NCI-H2029 treated with DMSO at 0.1 percent for 48 hours (cell line): Measurements from ENCODE around the gene SLC10A7.
A peak's percentile ranks its signal among the peaks of the same experiment; 100 is the strongest.

Experiments
- DNase-seq: peaks from one replicate; lab custom pipeline; 2025; lab: John Stamatoyannopoulos, UW

SLC10A7 gene

GRCh38 chr4:146255874-146256273, 265.9 kb downstream of the SLC10A7 start:
- no peak for DNase-seq

- DNase-seq = no peak
Observed at GRCh38 chr4:146255463-146255862, 266.3 kb downstream of the SLC10A7 start.

GRCh38 chr4:146252969-146253611, 268.6 kb downstream of the SLC10A7 start:
- no peak for DNase-seq

GRCh38 chr4:146247356-146247755, 274.4 kb downstream of the SLC10A7 start:
- DNase-seq = no peak

GRCh38 chr4:146246381-146246780, 275.4 kb downstream of the SLC10A7 start:
- DNase-seq = no peak

- no peak for DNase-seq
Observed at GRCh38 chr4:146245850-146246249, 275.9 kb downstream of the SLC10A7 start.

- DNase-seq = peak; percentile 4
Observed at GRCh38 chr4:146245246-146245645, 276.5 kb downstream of the SLC10A7 start.

- DNase-seq = no peak
Observed at GRCh38 chr4:146244496-146244895, 277.2 kb downstream of the SLC10A7 start.

- DNase-seq = no peak
Observed at GRCh38 chr4:146243883-146244277, 277.9 kb downstream of the SLC10A7 start.

- no peak for DNase-seq
Observed at GRCh38 chr4:146243141-146243882, 278.4 kb downstream of the SLC10A7 start.

GRCh38 chr4:146238107-146238506, 283.6 kb downstream of the SLC10A7 start:
- no peak for DNase-seq

- no peak for DNase-seq
Observed at GRCh38 chr4:146237092-146237491, 284.6 kb downstream of the SLC10A7 start.

- no peak for DNase-seq
Observed at GRCh38 chr4:146236216-146236615, 285.5 kb downstream of the SLC10A7 start.

- no peak for DNase-seq
Observed at GRCh38 chr4:146235654-146236177, 286.0 kb downstream of the SLC10A7 start.

- DNase-seq = no peak
Observed at GRCh38 chr4:146232131-146232722, 289.5 kb downstream of the SLC10A7 start.

GRCh38 chr4:146229406-146229805, 292.3 kb downstream of the SLC10A7 start:
- no peak for DNase-seq

- DNase-seq = no peak
Observed at GRCh38 chr4:146224326-146224966, 297.3 kb downstream of the SLC10A7 start.

GRCh38 chr4:146222313-146222712, 299.4 kb downstream of the SLC10A7 start:
- no peak for DNase-seq

- DNase-seq = no peak
Observed at GRCh38 chr4:146214238-146214637, 307.5 kb downstream of the SLC10A7 start, which contains the start of gene REELD1. Gene REELD1, plus strand, starts transcription at chr4:146214538. Its CDS starts 2,415 bp downstream, at chr4:146216953.

GRCh38 chr4:146212781-146213180, 309.0 kb downstream of the SLC10A7 start:
- no peak for DNase-seq

- DNase-seq = no peak
Observed at GRCh38 chr4:146211440-146211839, 310.3 kb downstream of the SLC10A7 start.

- no peak for DNase-seq
Observed at GRCh38 chr4:146210890-146211289, 310.9 kb downstream of the SLC10A7 start.
